SK-N-SH treated with all-trans-retinoic acid at 6 μM for 48 hours (cell line): ENCODE data around the gene PTPRG.

Source experiments
- ARNTL ChIP-seq: fragments of 450-650 bp; formaldehyde crosslinking; IDR thresholded peaks from 2 replicates; pipeline ENCODE4 v1.5.0; 2020; ENCODE audit warnings: low read depth, mild to moderate bottlenecking, moderate library complexity, borderline replicate concordance
- BACH2 ChIP-seq: fragments of 250-450 bp; sonication (Bioruptor Pico); IDR thresholded peaks from 2 replicates; pipeline ENCODE4 v1.9.0; 2021; ENCODE audit warnings: mild to moderate bottlenecking, borderline replicate concordance
- ISL1 ChIP-seq: fragments of 250-450 bp; sonication (Bioruptor Pico); IDR thresholded peaks from 2 replicates; pipeline ENCODE4 v2.1.2; 2022; ENCODE audit warnings: mild to moderate bottlenecking, moderate library complexity
- PPARA ChIP-seq: fragments of 250-450 bp; sonication (Bioruptor Pico); IDR thresholded peaks from 2 replicates; pipeline ENCODE4 v1.5.0; 2020; ENCODE audit warnings: mild to moderate bottlenecking, borderline replicate concordance
- SNAI2 ChIP-seq: fragments of 250-450 bp; sonication (Bioruptor Pico); IDR thresholded peaks from 2 replicates; pipeline ENCODE4 v1.5.0; 2020; ENCODE audit warnings: mild to moderate bottlenecking, moderate library complexity
- TCF4 ChIP-seq: fragments of 250-450 bp; sonication (Bioruptor Pico); IDR thresholded peaks from 2 replicates; pipeline ENCODE4 v1.8.0; 2021; ENCODE audit warnings: mild to moderate bottlenecking, moderate library complexity, borderline replicate concordance
- TOX ChIP-seq: fragments of 250-450 bp; sonication (Bioruptor Pico); IDR thresholded peaks from 2 replicates; pipeline ENCODE4 v1.8.0; 2021; ENCODE audit warnings: mild to moderate bottlenecking, moderate library complexity, borderline replicate concordance
- ZFP3 ChIP-seq: fragments of 250-450 bp; sonication (Bioruptor Pico); IDR thresholded peaks from 2 replicates; pipeline ENCODE4 v1.5.0; 2020; ENCODE audit warnings: mild to moderate bottlenecking, moderate library complexity
- TF ChIP-seq, protein P1 (sequence below): fragments of 250-450 bp; sonication (Bioruptor Pico); IDR thresholded peaks from 2 replicates; pipeline ENCODE4 v1.8.0; 2021; ENCODE audit warnings: low read depth, mild to moderate bottlenecking, moderate library complexity, borderline replicate concordance
- TF ChIP-seq, protein P2 (sequence below): fragments of 250-450 bp; sonication (Bioruptor Pico); IDR thresholded peaks from 2 replicates; pipeline ENCODE4 v1.5.0; 2020; ENCODE audit warnings: mild to moderate bottlenecking, moderate library complexity
- TF ChIP-seq, protein P3 (sequence below): fragments of 250-450 bp; sonication (Bioruptor Pico); IDR thresholded peaks from 2 replicates; pipeline ENCODE4 v1.5.1; 2020; ENCODE audit warnings: low read depth, mild to moderate bottlenecking, moderate library complexity
- TF ChIP-seq, protein P4 (sequence below): fragments of 250-450 bp; sonication (Bioruptor Pico); IDR thresholded peaks from 2 replicates; pipeline ENCODE4 v1.8.0; 2020; ENCODE audit warnings: mild to moderate bottlenecking, moderate library complexity, borderline replicate concordance

DNA sequence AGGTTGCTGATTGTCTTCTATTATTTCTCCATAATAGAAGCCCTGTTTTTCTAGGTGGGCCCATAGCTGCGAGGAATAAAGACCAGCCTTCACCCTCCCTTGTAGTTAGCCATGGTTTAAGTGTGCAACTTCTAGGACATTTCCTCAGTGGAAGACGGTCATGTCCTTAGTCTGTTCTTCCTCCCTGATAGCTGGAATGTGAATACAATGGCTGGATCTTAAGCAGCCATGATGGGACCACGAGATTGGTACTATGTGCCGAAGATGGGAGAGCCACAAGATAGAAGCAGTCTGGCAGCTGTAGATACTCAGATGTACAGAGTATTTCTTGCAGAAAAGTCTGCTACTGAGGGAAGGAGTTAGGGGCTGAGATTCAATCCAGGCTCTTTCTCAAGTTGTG lies 152.9 kb downstream of the PTPRG start:
- TF ChIP-seq, protein P1, sequence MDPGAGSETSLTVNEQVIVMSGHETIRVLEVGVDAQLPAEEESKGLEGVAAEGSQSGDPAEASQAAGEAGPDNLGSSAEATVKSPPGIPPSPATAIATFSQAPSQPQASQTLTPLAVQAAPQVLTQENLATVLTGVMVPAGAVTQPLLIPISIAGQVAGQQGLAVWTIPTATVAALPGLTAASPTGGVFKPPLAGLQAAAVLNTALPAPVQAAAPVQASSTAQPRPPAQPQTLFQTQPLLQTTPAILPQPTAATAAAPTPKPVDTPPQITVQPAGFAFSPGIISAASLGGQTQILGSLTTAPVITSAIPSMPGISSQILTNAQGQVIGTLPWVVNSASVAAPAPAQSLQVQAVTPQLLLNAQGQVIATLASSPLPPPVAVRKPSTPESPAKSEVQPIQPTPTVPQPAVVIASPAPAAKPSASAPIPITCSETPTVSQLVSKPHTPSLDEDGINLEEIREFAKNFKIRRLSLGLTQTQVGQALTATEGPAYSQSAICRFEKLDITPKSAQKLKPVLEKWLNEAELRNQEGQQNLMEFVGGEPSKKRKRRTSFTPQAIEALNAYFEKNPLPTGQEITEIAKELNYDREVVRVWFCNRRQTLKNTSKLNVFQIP (CRISPR knock-in tag): no peak
- TF ChIP-seq, protein P2, sequence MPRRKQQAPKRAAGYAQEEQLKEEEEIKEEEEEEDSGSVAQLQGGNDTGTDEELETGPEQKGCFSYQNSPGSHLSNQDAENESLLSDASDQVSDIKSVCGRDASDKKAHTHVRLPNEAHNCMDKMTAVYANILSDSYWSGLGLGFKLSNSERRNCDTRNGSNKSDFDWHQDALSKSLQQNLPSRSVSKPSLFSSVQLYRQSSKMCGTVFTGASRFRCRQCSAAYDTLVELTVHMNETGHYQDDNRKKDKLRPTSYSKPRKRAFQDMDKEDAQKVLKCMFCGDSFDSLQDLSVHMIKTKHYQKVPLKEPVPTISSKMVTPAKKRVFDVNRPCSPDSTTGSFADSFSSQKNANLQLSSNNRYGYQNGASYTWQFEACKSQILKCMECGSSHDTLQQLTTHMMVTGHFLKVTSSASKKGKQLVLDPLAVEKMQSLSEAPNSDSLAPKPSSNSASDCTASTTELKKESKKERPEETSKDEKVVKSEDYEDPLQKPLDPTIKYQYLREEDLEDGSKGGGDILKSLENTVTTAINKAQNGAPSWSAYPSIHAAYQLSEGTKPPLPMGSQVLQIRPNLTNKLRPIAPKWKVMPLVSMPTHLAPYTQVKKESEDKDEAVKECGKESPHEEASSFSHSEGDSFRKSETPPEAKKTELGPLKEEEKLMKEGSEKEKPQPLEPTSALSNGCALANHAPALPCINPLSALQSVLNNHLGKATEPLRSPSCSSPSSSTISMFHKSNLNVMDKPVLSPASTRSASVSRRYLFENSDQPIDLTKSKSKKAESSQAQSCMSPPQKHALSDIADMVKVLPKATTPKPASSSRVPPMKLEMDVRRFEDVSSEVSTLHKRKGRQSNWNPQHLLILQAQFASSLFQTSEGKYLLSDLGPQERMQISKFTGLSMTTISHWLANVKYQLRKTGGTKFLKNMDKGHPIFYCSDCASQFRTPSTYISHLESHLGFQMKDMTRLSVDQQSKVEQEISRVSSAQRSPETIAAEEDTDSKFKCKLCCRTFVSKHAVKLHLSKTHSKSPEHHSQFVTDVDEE (CRISPR knock-in tag): no peak
- TF ChIP-seq, protein P3, sequence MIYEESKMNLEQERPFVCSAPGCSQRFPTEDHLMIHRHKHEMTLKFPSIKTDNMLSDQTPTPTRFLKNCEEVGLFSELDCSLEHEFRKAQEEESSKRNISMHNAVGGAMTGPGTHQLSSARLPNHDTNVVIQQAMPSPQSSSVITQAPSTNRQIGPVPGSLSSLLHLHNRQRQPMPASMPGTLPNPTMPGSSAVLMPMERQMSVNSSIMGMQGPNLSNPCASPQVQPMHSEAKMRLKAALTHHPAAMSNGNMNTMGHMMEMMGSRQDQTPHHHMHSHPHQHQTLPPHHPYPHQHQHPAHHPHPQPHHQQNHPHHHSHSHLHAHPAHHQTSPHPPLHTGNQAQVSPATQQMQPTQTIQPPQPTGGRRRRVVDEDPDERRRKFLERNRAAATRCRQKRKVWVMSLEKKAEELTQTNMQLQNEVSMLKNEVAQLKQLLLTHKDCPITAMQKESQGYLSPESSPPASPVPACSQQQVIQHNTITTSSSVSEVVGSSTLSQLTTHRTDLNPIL: no peak
- TF ChIP-seq TOX (CRISPR knock-in tag) (no peak), ARNTL (CRISPR knock-in tag) (no peak), TCF4 (CRISPR knock-in tag) (no peak), ZFP3 (CRISPR knock-in tag) (no peak), PPARA (CRISPR knock-in tag) (no peak), BACH2 (CRISPR knock-in tag) (no peak), SNAI2 (CRISPR knock-in tag) (no peak), ISL1 (CRISPR knock-in tag) (no peak)
- TF ChIP-seq, protein P4, sequence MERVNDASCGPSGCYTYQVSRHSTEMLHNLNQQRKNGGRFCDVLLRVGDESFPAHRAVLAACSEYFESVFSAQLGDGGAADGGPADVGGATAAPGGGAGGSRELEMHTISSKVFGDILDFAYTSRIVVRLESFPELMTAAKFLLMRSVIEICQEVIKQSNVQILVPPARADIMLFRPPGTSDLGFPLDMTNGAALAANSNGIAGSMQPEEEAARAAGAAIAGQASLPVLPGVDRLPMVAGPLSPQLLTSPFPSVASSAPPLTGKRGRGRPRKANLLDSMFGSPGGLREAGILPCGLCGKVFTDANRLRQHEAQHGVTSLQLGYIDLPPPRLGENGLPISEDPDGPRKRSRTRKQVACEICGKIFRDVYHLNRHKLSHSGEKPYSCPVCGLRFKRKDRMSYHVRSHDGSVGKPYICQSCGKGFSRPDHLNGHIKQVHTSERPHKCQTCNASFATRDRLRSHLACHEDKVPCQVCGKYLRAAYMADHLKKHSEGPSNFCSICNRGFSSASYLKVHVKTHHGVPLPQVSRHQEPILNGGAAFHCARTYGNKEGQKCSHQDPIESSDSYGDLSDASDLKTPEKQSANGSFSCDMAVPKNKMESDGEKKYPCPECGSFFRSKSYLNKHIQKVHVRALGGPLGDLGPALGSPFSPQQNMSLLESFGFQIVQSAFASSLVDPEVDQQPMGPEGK (CRISPR knock-in tag): no peak
